H1 (cell line): ENCODE measurements around the gene PTTG1IP2. TPM values are rescaled to one million over a fixed set of nuclear protein-coding genes. Genes with fewer than 3 reads are reported as not detected.

Experiments used
- CHD2 ChIP-seq: IDR thresholded peaks from 2 replicates; pipeline ENCODE4 v1.6.1; 2012; ENCODE audit warnings: low read length, improper control_type of control experiment
- SP4 ChIP-seq: IDR thresholded peaks from 2 replicates; pipeline ENCODE4 v1.6.1; 2012; ENCODE audit warnings: low read length, inconsistent platforms
- polyA plus RNA-seq, 7 experiments: library from polyadenylated mRNA; depleted of rRNA in 3 of 7; stranded (reverse) in 5 of 7; unstranded in 2 of 7; fragments of >200 nt in 5 of 7; fragments of 200-250 nt in 2 of 7; gene quantifications; 1 replicate in 5 of 7; 2 replicates in 1 of 7; 4 replicates in 1 of 7; pipeline versions ENCODE4 v1.2.1 to v1.2.3, GENCODE V29; 2011 to 2013; ENCODE audit warnings: missing spikeins in 2 of 7, mixed read lengths in 2 of 7
- total RNA-seq: library from RNA; stranded (reverse); fragmentation: NEBNext Ultra II Directional; extraction: Animal tissue kit (Norgen Biotek cat#: 25700); gene quantifications from 2 replicates; pipeline ENCODE4 v1.2.1, GENCODE V29; 2021

Gene PTTG1IP2
- total and polyA plus RNA-seq, 2 of the 8 experiments (the other 6 are each of a cell fraction or from before 2014, with no cell fraction given), result not detected

- TF ChIP-seq CHD2, result no peak
- TF ChIP-seq SP4, result no peak
These were observed 18.8 kb downstream of the PTTG1IP2 start (continued) for GRCh38 chr7:90488220-90488619.
